Measurements from ENCODE around the gene LINC01488.

LINC01488 gene

GRCh38 chr11:69489746-69490365, 8.4 kb downstream of the LINC01488 start:
- in situ Hi-C loops (cut with MboI; ENCODE audit: low sequenced_read_pairs) = no loop called here

DNA sequence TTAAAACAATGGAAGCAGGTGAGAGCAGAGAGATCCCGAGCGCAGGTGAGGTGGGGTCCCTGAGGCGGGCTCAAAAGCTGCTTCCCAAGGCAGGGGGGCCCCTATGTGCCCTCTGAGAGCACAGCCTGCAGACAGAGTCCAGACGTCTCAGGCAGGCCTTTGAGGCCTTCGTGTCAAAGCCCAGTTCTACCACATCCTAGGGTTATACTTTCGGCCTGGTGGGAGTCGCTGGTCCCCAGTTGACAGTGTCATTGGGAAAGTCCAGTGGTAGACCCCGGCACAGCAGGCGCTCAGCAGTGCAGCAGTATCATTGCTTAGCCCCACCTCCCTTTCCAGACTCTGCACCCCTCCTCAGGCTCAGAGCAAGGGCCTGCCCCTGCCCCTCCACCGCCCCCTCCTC, 9.1 kb downstream of the LINC01488 start:
- in situ Hi-C loops (cut with MboI; ENCODE audit: low sequenced_read_pairs) = no loop called here

GRCh38 chr11:69491071-69492031, 9.9 kb downstream of the LINC01488 start:
- in situ Hi-C loops (cut with MboI; ENCODE audit: low sequenced_read_pairs) = no loop called here

GRCh38 chr11:69492201-69492991, 10.9 kb downstream of the LINC01488 start:
- in situ Hi-C loops (cut with MboI; ENCODE audit: low sequenced_read_pairs) = no loop called here

- in situ Hi-C loops (cut with MboI; ENCODE audit: low sequenced_read_pairs) = no loop called here
Observed at GRCh38 chr11:69493931-69494821, 12.7 kb downstream of the LINC01488 start.

DNA sequence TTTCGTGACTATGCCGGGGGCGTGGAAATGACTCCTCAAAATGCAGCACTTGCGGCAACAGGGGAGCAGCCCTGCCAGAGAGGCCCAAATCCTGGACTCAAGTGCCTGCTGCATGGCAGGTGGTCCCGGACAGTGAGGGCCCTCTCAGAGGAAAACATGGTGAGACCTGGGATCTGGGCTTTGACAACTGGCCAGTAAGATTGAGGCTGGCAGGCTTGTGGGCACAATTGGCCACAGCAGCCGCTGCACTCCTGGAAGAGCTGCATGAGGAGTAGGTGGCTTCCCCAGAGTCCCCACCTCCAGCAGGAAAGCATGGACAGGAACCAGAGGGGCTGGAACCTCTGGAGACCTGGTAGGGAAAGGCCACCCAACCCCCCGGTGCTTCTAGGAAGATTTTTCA, 13.4 kb downstream of the LINC01488 start:
- in situ Hi-C loops (cut with MboI; ENCODE audit: low sequenced_read_pairs) = no loop called here

GRCh38 chr11:69495441-69496201, 14.2 kb downstream of the LINC01488 start:
- in situ Hi-C loops (cut with MboI; ENCODE audit: low sequenced_read_pairs) = no loop called here

GRCh38 chr11:69496202-69496557, 14.7 kb downstream of the LINC01488 start:
- in situ Hi-C loops (cut with MboI; ENCODE audit: low sequenced_read_pairs) = no loop called here

DNA sequence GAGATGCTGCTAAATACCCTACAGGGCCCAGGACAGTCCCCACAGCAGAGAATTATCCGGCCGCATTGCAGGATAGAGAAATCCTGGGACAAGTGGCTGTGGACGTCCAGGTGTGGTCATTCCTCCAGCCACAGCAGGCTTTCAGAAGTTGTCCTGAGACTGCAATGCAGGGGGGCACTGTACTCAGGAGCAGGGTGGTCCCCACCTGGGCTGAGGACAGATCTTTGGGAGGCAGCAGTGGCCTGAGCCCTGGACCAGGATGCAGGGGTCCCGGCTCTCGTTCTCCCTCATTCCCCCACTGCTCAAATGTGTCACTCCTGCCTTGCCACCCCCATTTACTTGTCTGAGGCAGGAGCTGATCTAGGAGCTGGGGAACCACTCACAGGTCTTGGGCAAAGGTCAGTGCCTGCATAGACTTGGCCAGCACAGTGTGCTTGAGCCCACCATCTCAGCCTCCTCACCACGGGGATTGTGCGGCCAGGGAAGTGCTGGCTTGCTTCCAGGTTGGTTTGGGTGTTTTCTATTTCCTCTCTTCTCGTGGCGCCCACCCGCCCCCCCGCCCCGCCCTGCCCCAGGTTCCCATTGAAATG, 15.3 kb downstream of the LINC01488 start:
- in situ Hi-C loops (cut with MboI; ENCODE audit: low sequenced_read_pairs) = no loop called here

DNA sequence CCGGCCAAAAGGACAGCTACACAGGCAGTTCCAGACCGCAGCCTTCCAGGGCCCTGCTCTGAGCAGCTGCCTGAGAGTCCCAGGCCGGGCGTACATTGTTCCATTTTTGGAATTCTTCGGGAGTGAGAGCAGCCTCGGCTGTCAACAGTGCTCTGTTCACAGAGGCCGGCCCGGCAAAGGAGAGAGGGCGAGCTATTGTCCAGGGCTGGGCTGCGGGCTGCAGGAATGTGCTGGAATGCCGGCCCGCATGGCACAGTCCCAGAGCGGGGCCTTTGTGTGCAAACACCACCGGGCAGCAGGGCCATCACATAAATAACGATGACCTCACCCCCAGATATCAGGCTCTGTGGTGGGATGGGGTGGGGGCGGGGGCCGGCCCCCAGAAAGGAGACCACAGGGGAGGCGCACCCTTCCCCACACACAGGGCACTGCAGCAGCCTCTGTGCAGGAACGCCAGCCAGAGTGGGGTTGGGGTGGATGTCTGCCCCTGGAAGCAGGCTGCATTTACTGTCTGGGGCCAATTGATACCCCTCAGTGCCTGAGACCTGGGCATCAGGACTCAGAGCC, 15.8 kb downstream of the LINC01488 start:
- in situ Hi-C loops (cut with MboI; ENCODE audit: low sequenced_read_pairs) = no loop called here

DNA sequence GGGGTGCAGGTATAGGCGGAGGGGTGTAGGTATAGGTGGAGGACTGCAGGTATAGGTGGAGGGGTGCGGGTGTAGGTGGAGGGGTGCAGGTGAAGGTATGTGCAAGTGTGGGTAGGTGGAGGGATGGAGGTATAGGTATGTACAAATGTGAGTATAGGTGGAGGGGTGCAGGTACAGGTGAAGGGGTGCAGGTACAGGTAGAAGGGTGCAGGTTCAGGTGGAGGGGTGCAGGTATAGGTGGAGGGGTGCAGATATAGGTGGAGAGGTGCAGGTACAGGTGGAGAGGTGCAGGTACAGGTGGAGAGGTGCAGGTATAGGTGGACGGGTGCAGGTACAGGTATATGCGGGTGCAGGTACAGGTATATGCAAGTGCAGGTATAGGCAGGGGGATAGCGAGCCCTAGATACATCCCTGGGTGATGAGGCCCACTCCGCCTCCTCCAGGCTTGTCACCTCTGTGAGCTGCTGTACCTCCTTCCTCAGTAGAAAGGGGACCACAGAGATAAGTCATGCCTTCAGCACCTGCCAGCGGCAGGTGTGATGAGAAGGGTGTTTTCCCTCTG, 17.2 kb downstream of the LINC01488 start:
- in situ Hi-C loops (cut with MboI; ENCODE audit: low sequenced_read_pairs) = no loop called here

DNA sequence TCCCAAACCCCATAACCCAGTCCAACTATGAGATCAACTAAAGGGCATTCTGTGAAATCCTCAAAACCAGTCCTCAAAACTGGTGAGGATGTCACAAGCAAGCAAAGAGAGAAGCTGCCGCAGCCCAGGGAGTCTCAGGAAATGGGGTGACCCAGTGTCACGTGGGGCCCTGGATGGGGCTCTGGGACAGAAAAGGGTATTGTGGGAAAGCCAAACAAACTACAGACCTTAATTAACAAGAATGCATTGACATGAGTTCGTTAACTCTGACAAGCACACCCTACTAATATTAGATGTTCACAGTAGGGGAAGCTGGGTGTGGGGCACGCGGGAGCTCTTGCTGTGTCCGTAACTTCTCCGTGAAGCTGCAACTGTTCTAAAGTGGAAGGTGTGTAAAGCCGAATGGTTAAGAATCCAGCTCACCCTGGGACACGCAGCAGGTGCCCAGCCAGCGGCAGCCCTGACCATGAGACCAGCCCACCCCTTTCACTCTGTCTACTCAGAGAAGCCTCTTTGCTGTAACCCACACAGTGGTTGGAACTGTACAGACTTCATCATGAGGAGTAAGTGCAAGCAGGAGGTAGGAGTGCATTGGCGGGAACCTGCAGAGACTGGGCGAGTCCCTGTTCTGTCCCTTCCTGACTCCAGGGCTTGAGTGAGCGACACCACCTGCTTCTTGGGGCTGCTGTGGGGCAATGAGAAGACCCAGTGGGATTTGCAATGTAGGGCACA, 17.9 kb downstream of the LINC01488 start:
- in situ Hi-C loops (cut with MboI; ENCODE audit: low sequenced_read_pairs) = no loop called here

GRCh38 chr11:69499918-69500284, 18.4 kb downstream of the LINC01488 start:
- in situ Hi-C loops (cut with MboI; ENCODE audit: low sequenced_read_pairs) = no loop called here

GRCh38 chr11:69500285-69501120, 19.0 kb downstream of the LINC01488 start:
- in situ Hi-C loops (cut with MboI; ENCODE audit: low sequenced_read_pairs) = no loop called here

DNA sequence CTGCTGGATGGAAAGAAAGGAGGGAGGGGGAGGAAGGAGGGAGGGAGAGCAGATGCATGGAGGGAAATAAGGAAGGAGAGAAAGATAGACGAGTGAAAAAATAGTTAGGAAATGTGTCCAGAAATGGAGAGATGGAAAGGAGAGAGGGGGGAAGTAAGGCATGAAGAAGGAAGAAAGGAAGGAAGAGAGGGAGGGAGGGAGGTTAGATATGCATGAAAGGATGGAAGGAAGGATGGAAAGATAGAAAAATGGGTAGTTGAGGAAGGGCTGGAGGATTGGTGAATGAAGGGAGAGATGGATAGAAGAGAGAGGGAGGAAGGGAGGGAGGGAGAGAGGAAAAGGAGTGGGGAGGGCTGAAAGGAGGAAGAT, 19.6 kb downstream of the LINC01488 start:
- in situ Hi-C loops (cut with MboI; ENCODE audit: low sequenced_read_pairs) = no loop called here

GRCh38 chr11:69501891-69502860, 20.7 kb downstream of the LINC01488 start:
- in situ Hi-C loops (cut with MboI; ENCODE audit: low sequenced_read_pairs) = no loop called here

Measured in HL-60/S4 treated with retinoic acid at 250 ng/mL for 4 days and 3 days (cell line).